Smooth muscle cell (in vitro differentiated cells): ENCODE measurements around the gene MAGOH. TPM values are rescaled to one million over a fixed set of nuclear protein-coding genes. Genes with fewer than 3 reads are reported as not detected.

ENCODE experiments used
- DNase-seq: peaks from one replicate; lab custom pipeline; 2025; ENCODE audit not compliant: unreplicated experiment; lab: John Stamatoyannopoulos, UW
- H2AFZ ChIP-seq: fragments of 200-600 bp; sonication (generic); 2 replicates; pipeline ENCODE4 v1.6.0; 2016; ENCODE audit warnings: antibody characterized with exemption, low read depth, mild to moderate bottlenecking
- H3F3A ChIP-seq: fragments of 200-600 bp; sonication (generic); 2 replicates; pipeline ENCODE4 v1.6.0; 2017; ENCODE audit warnings: antibody characterized with exemption, low read depth
- H3K27ac ChIP-seq: fragments of 200-600 bp; sonication (generic); 2 replicates; pipeline ENCODE4 v1.5.1; 2016; ENCODE audit warnings: low read depth, mild to moderate bottlenecking
- H3K27me3 ChIP-seq: fragments of 200-600 bp; sonication (generic); 2 replicates; pipeline ENCODE4 v1.6.1; 2016; ENCODE audit warnings: low read depth, mild to moderate bottlenecking
- H3K36me3 ChIP-seq: fragments of 200-600 bp; sonication (generic); 2 replicates; pipeline ENCODE4 v1.5.1; 2016; ENCODE audit warnings: low read depth
- H3K4me1 ChIP-seq: fragments of 200-600 bp; sonication (generic); 2 replicates; pipeline ENCODE4 v1.5.1; 2016; ENCODE audit warnings: low read depth
- H3K4me2 ChIP-seq: fragments of 200-600 bp; sonication (generic); 2 replicates; pipeline ENCODE4 v1.6.0; 2016; ENCODE audit warnings: mild to moderate bottlenecking
- H3K4me3 ChIP-seq: fragments of 200-600 bp; sonication (generic); 2 replicates; pipeline ENCODE4 v1.5.1; 2016; ENCODE audit warnings: mild to moderate bottlenecking
- H3K79me2 ChIP-seq: fragments of 200-600 bp; sonication (generic); 2 replicates; pipeline ENCODE4 v1.6.0; 2016; ENCODE audit warnings: low read depth, mild to moderate bottlenecking
- H3K9ac ChIP-seq: fragments of 200-600 bp; sonication (generic); 2 replicates; pipeline ENCODE4 v1.6.0; 2016; ENCODE audit warnings: low read depth
- H3K9me3 ChIP-seq: fragments of 200-600 bp; sonication (generic); replicated peaks from 2 replicates; pipeline ENCODE4 v1.5.1; 2016; ENCODE audit warnings: low read depth
- H4K20me1 ChIP-seq: fragments of 200-600 bp; sonication (generic); 2 replicates; pipeline ENCODE4 v1.6.0; 2016; ENCODE audit warnings: low read depth
- WGBS: methylation state at CpG from one replicate; pipeline ENCODE4 v1.1.7; 2016; ENCODE audit warnings: low lambda C conversion rate; 5-methylcytosine and 5-hydroxymethylcytosine counted together
- polyA plus RNA-seq: library from polyadenylated mRNA; unstranded; fragments of >200 nt; fragmentation: Nextera tagmentation; extraction: Ambion mirVana; gene quantifications from 2 replicates; pipeline ENCODE4 v1.2.1, GENCODE V29; 2016
- total RNA-seq: library from RNA; depleted of rRNA; stranded (reverse); fragments of >200 nt; gene quantifications from 2 replicates; pipeline ENCODE4 v1.2.3, GENCODE V29; 2014
- TF ChIP-seq, protein P1 (sequence below): fragments of 200-600 bp; sonication (generic); IDR thresholded peaks from 2 replicates; pipeline ENCODE4 v1.5.1; 2017; ENCODE audit warnings: borderline replicate concordance, mild to moderate bottlenecking, antibody characterized with exemption; ENCODE audit not compliant: insufficient read depth, poor library complexity, severe bottlenecking

Gene MAGOH
- total and polyA plus RNA-seq, 2 experiments from 2014 or later, result 28.5 to 37.3 TPM

DNA sequence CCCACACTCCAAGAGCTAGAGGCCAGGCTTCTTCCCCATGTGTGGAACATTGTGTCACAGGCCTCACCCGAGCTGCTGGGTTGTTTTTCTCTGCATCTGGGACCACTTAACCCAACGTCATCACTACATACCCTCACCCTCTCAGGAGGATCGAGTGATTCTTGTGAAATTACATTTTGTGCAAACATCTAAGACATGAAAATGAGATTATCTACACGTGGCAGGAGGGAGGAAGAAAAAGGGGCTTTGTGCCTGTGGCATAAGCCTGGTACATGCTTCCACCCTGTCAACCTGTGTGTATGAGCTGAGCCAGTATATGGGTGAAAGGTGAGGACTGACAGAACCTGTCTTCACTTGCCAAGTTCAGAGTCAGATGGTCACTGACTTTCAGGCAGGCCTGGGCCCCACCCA lies 40.1 kb downstream of the MAGOH start:
- no peak for DNase-seq
- Histone ChIP-seq H3K27ac (peak overlapping the region; percentile 87), H3K4me1 (peaks cover 14% of the 10 kb centered on the region), H2AFZ (no peak overlapping the region), H3K4me2 (peak overlapping the region; percentile 97), H3K9me3 (no peaks in the 10 kb centered on the region), H3F3A (peaks cover 11% of the 10 kb centered on the region), H4K20me1 (no peaks in the 10 kb centered on the region), H3K36me3 (no peaks in the 10 kb centered on the region), H3K4me3 (peak overlapping the region; percentile 81), H3K79me2 (no peaks in the 10 kb centered on the region), H3K27me3 (no peaks in the 10 kb centered on the region), H3K9ac (peak overlapping the region; percentile 95)
- 71% methylated on average over 4 of the region's 4 CpGs for WGBS
- TF ChIP-seq, protein P1, sequence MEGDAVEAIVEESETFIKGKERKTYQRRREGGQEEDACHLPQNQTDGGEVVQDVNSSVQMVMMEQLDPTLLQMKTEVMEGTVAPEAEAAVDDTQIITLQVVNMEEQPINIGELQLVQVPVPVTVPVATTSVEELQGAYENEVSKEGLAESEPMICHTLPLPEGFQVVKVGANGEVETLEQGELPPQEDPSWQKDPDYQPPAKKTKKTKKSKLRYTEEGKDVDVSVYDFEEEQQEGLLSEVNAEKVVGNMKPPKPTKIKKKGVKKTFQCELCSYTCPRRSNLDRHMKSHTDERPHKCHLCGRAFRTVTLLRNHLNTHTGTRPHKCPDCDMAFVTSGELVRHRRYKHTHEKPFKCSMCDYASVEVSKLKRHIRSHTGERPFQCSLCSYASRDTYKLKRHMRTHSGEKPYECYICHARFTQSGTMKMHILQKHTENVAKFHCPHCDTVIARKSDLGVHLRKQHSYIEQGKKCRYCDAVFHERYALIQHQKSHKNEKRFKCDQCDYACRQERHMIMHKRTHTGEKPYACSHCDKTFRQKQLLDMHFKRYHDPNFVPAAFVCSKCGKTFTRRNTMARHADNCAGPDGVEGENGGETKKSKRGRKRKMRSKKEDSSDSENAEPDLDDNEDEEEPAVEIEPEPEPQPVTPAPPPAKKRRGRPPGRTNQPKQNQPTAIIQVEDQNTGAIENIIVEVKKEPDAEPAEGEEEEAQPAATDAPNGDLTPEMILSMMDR, result no peak

DNA sequence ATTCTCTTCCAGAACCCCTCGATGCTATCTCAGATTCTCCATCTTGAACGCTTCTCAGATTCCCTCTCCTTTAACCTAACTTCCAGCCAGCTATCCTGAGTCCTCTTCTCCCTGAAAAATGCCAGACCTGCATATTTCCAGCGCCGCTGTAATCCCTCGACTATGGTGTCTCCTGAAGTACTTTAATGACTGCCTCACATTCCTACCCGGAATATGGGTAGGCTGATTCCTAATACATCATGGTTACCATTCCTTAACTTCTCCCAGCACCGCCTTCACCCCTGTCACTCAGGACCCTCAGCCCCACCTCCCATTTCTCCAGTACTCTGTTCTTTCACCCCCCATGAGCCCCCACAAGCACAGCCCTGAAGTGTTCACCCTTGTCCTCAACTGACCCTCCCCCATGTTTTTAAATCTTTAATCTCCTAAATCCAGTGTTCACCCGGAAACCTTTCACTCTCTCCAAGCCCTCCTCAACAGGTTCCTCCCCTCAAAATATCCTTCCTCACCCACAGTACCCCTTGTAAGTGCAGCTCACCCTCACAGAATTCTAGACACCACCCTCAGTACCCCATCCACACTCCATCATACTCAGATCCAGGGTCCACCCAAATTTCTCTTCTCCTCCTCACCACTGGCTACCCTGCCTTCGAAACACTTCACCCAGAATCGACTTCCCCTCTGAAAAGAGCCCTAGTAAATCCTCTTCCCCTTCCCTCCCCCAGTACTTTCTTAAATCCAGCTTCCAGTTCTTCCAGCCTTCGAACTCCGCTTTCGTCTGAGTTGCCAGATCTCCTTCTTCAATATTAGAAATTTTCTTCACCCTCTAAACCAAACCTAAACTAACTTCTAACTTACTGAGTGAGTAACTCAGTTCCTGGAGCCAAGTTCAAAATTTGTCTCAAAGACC lies 40.8 kb downstream of the MAGOH start:
- H3K4me3 ChIP-seq, result peak overlapping the region; percentile 81

DNA sequence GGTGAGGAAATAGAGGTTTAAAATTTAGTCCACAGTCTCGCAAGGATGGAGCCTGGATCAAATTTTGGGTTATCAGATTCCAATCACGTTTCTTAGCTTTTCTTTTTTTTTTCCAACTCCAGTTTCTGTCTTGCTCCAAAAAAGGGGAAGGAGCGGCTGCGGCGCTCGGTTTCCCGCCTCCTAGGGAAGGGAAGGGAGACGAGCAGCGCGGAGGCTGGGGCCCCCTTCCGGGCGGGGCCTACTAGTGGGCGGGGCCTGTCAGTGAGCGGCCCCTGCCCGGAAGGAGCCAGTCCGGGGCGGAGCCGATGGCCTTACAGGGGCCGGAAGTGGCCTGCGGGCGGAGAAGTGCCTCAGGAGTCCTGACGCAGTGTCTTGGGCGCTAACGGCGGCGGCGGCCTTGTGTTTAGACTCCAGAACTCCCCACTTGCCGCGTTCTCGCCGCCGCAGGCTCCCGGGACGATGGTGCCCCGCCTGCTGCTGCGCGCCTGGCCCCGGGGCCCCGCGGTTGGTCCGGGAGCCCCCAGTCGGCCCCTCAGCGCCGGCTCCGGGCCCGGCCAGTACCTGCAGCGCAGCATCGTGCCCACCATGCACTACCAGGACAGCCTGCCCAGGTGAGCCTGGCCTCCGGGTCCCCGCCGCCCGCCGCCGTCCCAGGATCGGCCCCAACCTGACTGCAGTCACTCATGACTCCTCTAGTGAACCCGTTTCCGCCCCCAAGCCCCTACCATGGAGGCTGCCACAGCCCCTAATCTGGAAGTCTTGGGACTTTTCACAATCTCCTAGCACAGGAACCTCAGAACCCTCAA lies 41.6 kb downstream of the MAGOH start, which contains the start of gene CPT2:
Gene CPT2, plus strand, starts transcription at position 340 of the 806 bp plus-strand sequence. Its CDS starts 120 bp downstream, at position 460.
- 2% methylated on average over 36 of the region's 57 CpGs for WGBS
- no peaks in the 10 kb centered on the region for H3K79me2 ChIP-seq
- H3K27me3 ChIP-seq, result no peaks in the 10 kb centered on the region
- H3F3A ChIP-seq, result peaks cover 11% of the 10 kb centered on the region
- no peaks in the 10 kb centered on the region for H4K20me1 ChIP-seq
- no peaks in the 10 kb centered on the region for H3K36me3 ChIP-seq
- peak within 1 kb of the TSS; percentile 87 for H3K27ac ChIP-seq
- peak; percentile 56 for DNase-seq
- H3K9ac ChIP-seq, result peak within 1 kb of the TSS; percentile 95
- H2AFZ ChIP-seq, result peak within 1 kb of the TSS; percentile 74
- peaks cover 14% of the 10 kb centered on the region for H3K4me1 ChIP-seq
- H3K4me2 ChIP-seq, result peak within 1 kb of the TSS; percentile 97
- no peaks in the 10 kb centered on the region for H3K9me3 ChIP-seq
- TF ChIP-seq, protein P1, result no peak
- H3K4me3 ChIP-seq, result peak within 1 kb of the TSS; percentile 81

More for the DNA sequence above, 40.8 kb downstream of the MAGOH start:
- H4K20me1 ChIP-seq, result no peaks in the 10 kb centered on the region
- no peaks in the 10 kb centered on the region for H3K9me3 ChIP-seq
- H3K9ac ChIP-seq, result peak overlapping the region; percentile 95
- H3F3A ChIP-seq, result peaks cover 11% of the 10 kb centered on the region
- WGBS, result 40% methylated on average over 13 of the region's 13 CpGs
- peak overlapping the region; percentile 97 for H3K4me2 ChIP-seq
- peak overlapping the region; percentile 87 for H3K27ac ChIP-seq
- H3K27me3 ChIP-seq, result no peaks in the 10 kb centered on the region
- H3K79me2 ChIP-seq, result no peaks in the 10 kb centered on the region
- peak overlapping the region; percentile 73 for H2AFZ ChIP-seq
- H3K4me1 ChIP-seq, result peaks cover 14% of the 10 kb centered on the region
- TF ChIP-seq, protein P1, result no peak
- H3K36me3 ChIP-seq, result no peaks in the 10 kb centered on the region
- no peak for DNase-seq
